PC-9 (cell line): ENCODE measurements around the gene TSPAN11.

Experiments
- EZH2 ChIP-seq: fragments of 200-600 bp; sonication (generic); IDR thresholded peaks from 2 replicates; pipeline ENCODE4 v1.8.0; 2017; ENCODE audit warnings: antibody characterized with exemption, low read depth
- TF ChIP-seq, protein P1 (sequence below): fragments of 200-600 bp; sonication (generic); conservative IDR thresholded peaks from 2 replicates; pipeline ENCODE4 v1.6.1; 2017; ENCODE audit warnings: mixed run types, antibody characterized with exemption, mild to moderate bottlenecking, moderate library complexity

DNA sequence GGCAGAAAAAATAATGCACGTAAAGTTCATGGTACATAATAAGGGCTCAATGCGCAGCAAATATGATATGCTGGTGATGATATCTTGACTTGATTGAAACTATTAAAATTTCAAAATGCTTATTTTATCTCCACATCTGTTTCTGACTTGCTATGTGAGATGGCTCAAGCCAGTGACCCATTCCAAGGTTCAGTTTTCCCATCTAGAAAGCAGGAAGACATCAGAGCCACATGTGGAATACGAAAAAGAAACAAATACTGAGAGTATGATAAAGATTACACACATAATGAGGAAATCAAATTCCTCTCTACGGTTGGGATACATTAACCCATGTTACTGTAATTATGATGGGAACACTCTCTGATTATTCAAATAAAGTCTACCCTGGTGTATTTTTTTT lies 24.0 kb upstream of the TSPAN11 start:
- TF ChIP-seq, protein P1, sequence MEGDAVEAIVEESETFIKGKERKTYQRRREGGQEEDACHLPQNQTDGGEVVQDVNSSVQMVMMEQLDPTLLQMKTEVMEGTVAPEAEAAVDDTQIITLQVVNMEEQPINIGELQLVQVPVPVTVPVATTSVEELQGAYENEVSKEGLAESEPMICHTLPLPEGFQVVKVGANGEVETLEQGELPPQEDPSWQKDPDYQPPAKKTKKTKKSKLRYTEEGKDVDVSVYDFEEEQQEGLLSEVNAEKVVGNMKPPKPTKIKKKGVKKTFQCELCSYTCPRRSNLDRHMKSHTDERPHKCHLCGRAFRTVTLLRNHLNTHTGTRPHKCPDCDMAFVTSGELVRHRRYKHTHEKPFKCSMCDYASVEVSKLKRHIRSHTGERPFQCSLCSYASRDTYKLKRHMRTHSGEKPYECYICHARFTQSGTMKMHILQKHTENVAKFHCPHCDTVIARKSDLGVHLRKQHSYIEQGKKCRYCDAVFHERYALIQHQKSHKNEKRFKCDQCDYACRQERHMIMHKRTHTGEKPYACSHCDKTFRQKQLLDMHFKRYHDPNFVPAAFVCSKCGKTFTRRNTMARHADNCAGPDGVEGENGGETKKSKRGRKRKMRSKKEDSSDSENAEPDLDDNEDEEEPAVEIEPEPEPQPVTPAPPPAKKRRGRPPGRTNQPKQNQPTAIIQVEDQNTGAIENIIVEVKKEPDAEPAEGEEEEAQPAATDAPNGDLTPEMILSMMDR, result no peak
- TF ChIP-seq EZH2, result no peak
